Epithelial cell of esophagus (primary cell): ENCODE data around the gene JAZF1.

Source experiments
- DNase-seq: peaks from one replicate; pipeline ENCODE4 v3.0.0; 2010; ENCODE audit warnings: low read depth
- H3K4me3 ChIP-seq: 2 replicates; pipeline ENCODE4 v1.5.1; 2011; ENCODE audit warnings: mild to moderate bottlenecking, low read length, control low read depth
- CTCF ChIP-seq: IDR thresholded peaks from 2 replicates; pipeline ENCODE4 v1.5.1; 2011; ENCODE audit warnings: low read depth, mild to moderate bottlenecking, low read length, control low read depth, inconsistent platforms; ENCODE audit not compliant: insufficient read depth; ENCODE audit errors: missing control alignments

JAZF1 gene

GRCh38 chr7:28133872-28134271 lies 46.7 kb downstream of the JAZF1 start:
- H3K4me3 ChIP-seq = no peak overlapping the region
- no peak for DNase-seq
- TF ChIP-seq CTCF = no peak

DNA sequence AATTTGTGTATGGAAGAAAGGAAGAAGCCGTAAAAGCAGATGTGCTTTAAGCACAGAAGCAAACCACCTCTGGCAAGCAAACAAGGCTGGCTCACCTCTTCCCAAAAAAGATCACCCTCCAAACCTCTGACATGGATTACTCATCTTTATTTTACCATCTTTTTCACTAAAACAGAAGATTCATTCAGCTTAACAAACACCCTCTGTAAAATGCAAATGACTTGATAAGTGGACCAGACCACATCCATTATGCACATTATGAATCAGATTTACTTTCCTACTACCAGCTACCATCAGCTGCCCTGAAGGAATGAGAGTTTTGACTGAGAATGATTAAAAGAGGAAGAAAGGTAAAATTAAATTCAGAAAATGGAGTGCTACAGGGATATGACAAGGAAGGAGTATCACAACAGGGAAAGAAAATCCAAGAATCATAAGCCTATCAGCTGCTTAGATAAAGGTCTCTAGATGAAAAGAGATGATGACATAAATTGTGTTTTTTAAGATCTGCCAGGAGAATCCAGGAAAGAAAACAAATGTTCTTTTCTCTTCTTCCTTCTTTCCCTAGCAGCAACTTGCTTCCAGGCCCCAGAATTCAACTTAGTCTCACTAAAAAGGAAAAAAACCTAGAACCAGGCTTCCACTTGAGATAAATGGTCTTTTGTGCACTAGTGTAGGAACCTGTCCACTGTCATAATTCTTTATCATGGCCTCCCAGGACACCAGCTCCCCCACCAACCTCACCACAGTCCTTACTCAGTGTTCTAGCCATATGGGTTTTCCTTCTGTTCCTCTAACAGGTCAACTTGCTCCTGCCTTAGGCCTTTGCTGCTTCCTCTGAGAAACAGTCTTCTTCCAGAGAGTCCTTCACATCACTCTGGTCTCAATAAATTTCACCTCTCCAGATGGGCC lies 47.4 kb downstream of the JAZF1 start:
- TF ChIP-seq CTCF = no peak
- no peak for DNase-seq

DNA sequence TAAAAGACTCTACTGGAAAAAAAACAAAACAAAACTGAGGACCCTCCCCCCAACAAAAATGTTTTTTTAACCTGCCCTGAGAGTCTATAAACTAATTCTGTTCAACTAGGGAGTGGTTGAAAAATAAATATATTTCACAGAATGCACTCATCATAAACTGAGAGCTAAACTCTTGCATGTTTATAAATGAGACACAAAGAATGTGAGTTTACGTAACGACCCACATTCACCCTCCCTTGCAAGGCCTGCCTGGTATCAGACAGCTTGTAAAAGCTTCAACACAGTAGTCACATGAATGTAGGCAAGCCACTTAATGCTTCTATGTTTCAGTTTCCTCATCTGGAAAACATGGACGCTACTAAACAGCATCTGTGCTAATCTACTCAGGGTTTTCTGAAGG lies 50.3 kb downstream of the JAZF1 start:
- H3K4me3 ChIP-seq = no peak overlapping the region
- no peak for TF ChIP-seq CTCF
- no peak for DNase-seq

More for the DNA sequence above, 47.4 kb downstream of the JAZF1 start:
- no peak overlapping the region for H3K4me3 ChIP-seq

- TF ChIP-seq CTCF = no peak
- no peak for DNase-seq
- no peak overlapping the region for H3K4me3 ChIP-seq
These were observed 52.0 kb downstream of the JAZF1 start for GRCh38 chr7:28128608-28129007.

DNA sequence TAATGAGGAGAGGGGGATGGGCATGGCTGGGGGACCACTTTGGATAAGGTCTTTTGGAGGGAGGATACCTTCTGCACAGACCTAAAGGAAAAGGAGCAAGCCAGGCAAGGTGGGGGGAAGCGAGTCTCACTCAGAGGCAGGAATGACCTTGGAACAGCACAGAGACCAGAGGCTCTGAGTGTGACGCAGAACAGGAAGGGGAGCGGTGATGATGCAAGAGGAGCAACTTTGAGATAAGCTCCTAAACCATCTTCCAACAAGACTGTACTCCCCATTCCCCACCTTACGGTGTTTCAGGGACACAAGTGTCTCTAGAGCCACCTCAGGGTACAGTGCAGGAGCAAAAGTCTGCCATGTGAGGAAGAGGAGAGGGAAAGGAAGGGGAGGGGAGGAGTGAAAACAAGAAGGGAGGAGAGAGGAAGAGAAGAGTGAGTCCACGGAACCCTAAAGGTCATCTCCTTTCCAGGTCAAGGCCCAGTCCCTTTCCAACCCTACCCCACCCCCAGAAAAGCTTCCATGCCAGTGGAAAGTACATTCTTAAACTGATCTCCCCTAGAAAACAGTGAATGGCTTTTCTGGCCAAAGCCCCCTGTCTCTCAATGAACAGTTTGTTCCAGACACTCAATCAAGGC lies 54.1 kb downstream of the JAZF1 start:
- no peak for TF ChIP-seq CTCF
- H3K4me3 ChIP-seq = no peak overlapping the region
- peak; percentile 43 for DNase-seq

GRCh38 chr7:28125431-28126409 lies 54.9 kb downstream of the JAZF1 start:
- no peak for TF ChIP-seq CTCF
- no peak overlapping the region for H3K4me3 ChIP-seq
- DNase-seq = peak; percentile 27
